Thoracic aorta (tissue), 2 donors: Measurements from ENCODE around the gene INSIG1. TPM values are rescaled to one million over a fixed set of nuclear protein-coding genes. Genes with fewer than 3 reads are reported as not detected.

ENCODE experiments used
- ATAC-seq: fragments of 150-250 bp; one replicate; pipeline ENCODE4 v1.8.0; 2017; ENCODE audit warnings: low read depth; ENCODE audit not compliant: insufficient number of reproducible peaks, low FRiP score
- DNase-seq: peaks from one replicate; pipeline ENCODE4 v3.0.0-alpha.2; 2020; ENCODE audit warnings: low spot score
- H3K27ac ChIP-seq, 2 donors: fragments of 200-600 bp; sonication (generic); 1 replicate in 1 of 2; 2 replicates in 1 of 2; pipeline ENCODE4 v1.5.1; 2016; ENCODE audit warnings: mild to moderate bottlenecking in 2 of 2, moderate library complexity in 2 of 2
- H3K27me3 ChIP-seq: fragments of 200-600 bp; sonication (generic); replicated peaks from 2 replicates; pipeline ENCODE4 v1.6.0; 2016; ENCODE audit warnings: mild to moderate bottlenecking; ENCODE audit not compliant: insufficient read depth
- H3K36me3 ChIP-seq: fragments of 200-600 bp; sonication (generic); one replicate; pipeline ENCODE4 v1.5.1; 2016
- H3K4me1 ChIP-seq, 2 donors: fragments of 200-600 bp; sonication (generic); 1 replicate in 1 of 2; 2 replicates in 1 of 2; pipeline versions ENCODE4 v1.5.1 to v1.6.0; 2016; ENCODE audit warnings: low read depth in 2 of 2, mild to moderate bottlenecking in 1 of 2; ENCODE audit not compliant: control insufficient read depth in 1 of 2
- H3K4me3 ChIP-seq: fragments of 200-600 bp; sonication (generic); 2 replicates; pipeline ENCODE4 v1.5.1; 2016; ENCODE audit warnings: mild to moderate bottlenecking
- H3K9me3 ChIP-seq: fragments of 200-600 bp; sonication (generic); 2 replicates; pipeline ENCODE4 v1.5.1; 2016
- CTCF ChIP-seq: fragments of 200-600 bp; sonication (generic); IDR thresholded peaks from one replicate; pipeline ENCODE4 v1.5.1; 2019; ENCODE audit warnings: antibody characterized with exemption
- total RNA-seq, 2 donors: library from RNA; depleted of rRNA; stranded (reverse); fragments of >200 nt; gene quantifications; one replicate each; pipeline versions ENCODE4 v1.1.0 to v1.2.3, GENCODE V29; 2016

Gene INSIG1
- total RNA-seq, 2 donors from 2014 or later, result 42.9 to 83.2 TPM

GRCh38 chr7:155285833-155286232, 11.8 kb upstream of the INSIG1 start:
- H3K4me1 ChIP-seq, result no peaks in the 10 kb centered on the region
- DNase-seq, result no peak
- H3K9me3 ChIP-seq, result no peaks in the 10 kb centered on the region
- H3K36me3 ChIP-seq, result no peaks in the 10 kb centered on the region
- no peak for ATAC-seq
- no peak overlapping the region for H3K27ac ChIP-seq
- H3K27me3 ChIP-seq, result no peaks in the 10 kb centered on the region
- TF ChIP-seq CTCF, result no peak
- H3K4me3 ChIP-seq, result no peak overlapping the region

- no peak for DNase-seq
Observed at GRCh38 chr7:155286686-155287085, 11.0 kb upstream of the INSIG1 start.

GRCh38 chr7:155287284-155287935, 10.3 kb upstream of the INSIG1 start:
- Histone ChIP-seq H3K36me3 (no peaks in the 10 kb centered on the region), H3K9me3 (no peaks in the 10 kb centered on the region), H3K4me3 (no peak overlapping the region), H3K27ac (no peak overlapping the region), H3K27me3 (no peaks in the 10 kb centered on the region), H3K4me1 (no peaks in the 10 kb centered on the region)
- TF ChIP-seq CTCF, result no peak
- no peak for DNase-seq
- no peak for ATAC-seq

More at GRCh38 chr7:155286686-155287085, 11.0 kb upstream of the INSIG1 start:
- H3K9me3 ChIP-seq, result no peaks in the 10 kb centered on the region
- no peaks in the 10 kb centered on the region for H3K27me3 ChIP-seq
- no peak overlapping the region for H3K4me3 ChIP-seq
- H3K4me1 ChIP-seq, result no peaks in the 10 kb centered on the region
- no peak for TF ChIP-seq CTCF
- ATAC-seq, result no peak
- H3K27ac ChIP-seq, result no peak overlapping the region
- no peaks in the 10 kb centered on the region for H3K36me3 ChIP-seq

- no peak for DNase-seq
- no peaks in the 10 kb centered on the region for H3K4me1 ChIP-seq
Observed at GRCh38 chr7:155288055-155288454, 9.6 kb upstream of the INSIG1 start.

GRCh38 chr7:155289107-155289506, 8.6 kb upstream of the INSIG1 start:
- Histone ChIP-seq H3K4me1 (no peaks in the 10 kb centered on the region), H3K27me3 (no peaks in the 10 kb centered on the region), H3K36me3 (no peaks in the 10 kb centered on the region), H3K4me3 (no peak overlapping the region), H3K27ac (no peak overlapping the region), H3K9me3 (no peaks in the 10 kb centered on the region)
- DNase-seq, result no peak
- no peak for ATAC-seq
- TF ChIP-seq CTCF, result no peak

More at GRCh38 chr7:155288055-155288454, 9.6 kb upstream of the INSIG1 start:
- Histone ChIP-seq H3K27me3 (no peaks in the 10 kb centered on the region), H3K9me3 (no peaks in the 10 kb centered on the region), H3K27ac (no peak overlapping the region), H3K4me3 (no peak overlapping the region), H3K36me3 (no peaks in the 10 kb centered on the region)
- no peak for ATAC-seq
- no peak for TF ChIP-seq CTCF
